WTC11 (cell line): ENCODE measurements around the gene EEF1AKMT4.

Experiments used
- ATF6 ChIP-seq: sonication (generic); formaldehyde crosslinking; IDR thresholded peaks from 2 replicates; pipeline ENCODE4 v1.8.1; 2023; ENCODE audit warnings: mild to moderate bottlenecking, missing genetic modification reagents
- E2F5 ChIP-seq: sonication (generic); formaldehyde crosslinking; IDR thresholded peaks from 2 replicates; pipeline ENCODE4 v1.8.1; 2022; ENCODE audit warnings: mild to moderate bottlenecking, moderate library complexity, missing genetic modification reagents
- ELF4 ChIP-seq: sonication (generic); formaldehyde crosslinking; IDR thresholded peaks from 2 replicates; pipeline ENCODE4 v1.8.1; 2022; ENCODE audit warnings: low read depth, mild to moderate bottlenecking, moderate library complexity, missing genetic modification reagents
- ERG ChIP-seq: fragments of 250-450 bp; sonication (Bioruptor Pico); IDR thresholded peaks from 2 replicates; pipeline ENCODE4 v1.8.0; 2021; ENCODE audit warnings: mild to moderate bottlenecking
- GABPB1 ChIP-seq: sonication (generic); formaldehyde crosslinking; IDR thresholded peaks from 2 replicates; pipeline ENCODE4 v1.8.1; 2023; ENCODE audit warnings: mild to moderate bottlenecking, missing genetic modification reagents
- NR3C1 ChIP-seq: sonication (generic); formaldehyde crosslinking; conservative IDR thresholded peaks from 2 replicates; pipeline ENCODE4 v1.8.1; 2023; ENCODE audit warnings: low read depth, mild to moderate bottlenecking, missing genetic modification reagents
- SP1 ChIP-seq: sonication (generic); formaldehyde crosslinking; conservative IDR thresholded peaks from 2 replicates; pipeline ENCODE4 v1.8.1; 2022; ENCODE audit warnings: missing genetic modification reagents
- TF ChIP-seq, protein P1 (sequence below): sonication (generic); formaldehyde crosslinking; IDR thresholded peaks from 2 replicates; pipeline ENCODE4 v1.8.0; 2022; ENCODE audit warnings: missing genetic modification reagents
- TF ChIP-seq, protein P2 (sequence below): fragments of 200-600 bp; IDR thresholded peaks from 2 replicates; pipeline ENCODE4 v1.8.0; 2022; ENCODE audit warnings: antibody characterized with exemption
- TF ChIP-seq, protein P3 (sequence below): sonication (generic); formaldehyde crosslinking; IDR thresholded peaks from 2 replicates; pipeline ENCODE4 v1.8.0; 2022; ENCODE audit warnings: mild to moderate bottlenecking, missing genetic modification reagents
- TF ChIP-seq, protein P4 (sequence below): sonication (generic); formaldehyde crosslinking; IDR thresholded peaks from 2 replicates; pipeline ENCODE4 v1.8.0; 2023; ENCODE audit warnings: missing genetic modification reagents
- TF ChIP-seq, protein P5 (sequence below): sonication (generic); formaldehyde crosslinking; conservative IDR thresholded peaks from 2 replicates; pipeline ENCODE4 v1.8.1; 2023; ENCODE audit warnings: mild to moderate bottlenecking, low read depth, missing genetic modification reagents, moderate library complexity
- TF ChIP-seq, protein P6 (sequence below): sonication (generic); formaldehyde crosslinking; IDR thresholded peaks from 2 replicates; pipeline ENCODE4 v1.8.1; 2023; ENCODE audit warnings: mild to moderate bottlenecking, missing genetic modification reagents, moderate library complexity

DNA sequence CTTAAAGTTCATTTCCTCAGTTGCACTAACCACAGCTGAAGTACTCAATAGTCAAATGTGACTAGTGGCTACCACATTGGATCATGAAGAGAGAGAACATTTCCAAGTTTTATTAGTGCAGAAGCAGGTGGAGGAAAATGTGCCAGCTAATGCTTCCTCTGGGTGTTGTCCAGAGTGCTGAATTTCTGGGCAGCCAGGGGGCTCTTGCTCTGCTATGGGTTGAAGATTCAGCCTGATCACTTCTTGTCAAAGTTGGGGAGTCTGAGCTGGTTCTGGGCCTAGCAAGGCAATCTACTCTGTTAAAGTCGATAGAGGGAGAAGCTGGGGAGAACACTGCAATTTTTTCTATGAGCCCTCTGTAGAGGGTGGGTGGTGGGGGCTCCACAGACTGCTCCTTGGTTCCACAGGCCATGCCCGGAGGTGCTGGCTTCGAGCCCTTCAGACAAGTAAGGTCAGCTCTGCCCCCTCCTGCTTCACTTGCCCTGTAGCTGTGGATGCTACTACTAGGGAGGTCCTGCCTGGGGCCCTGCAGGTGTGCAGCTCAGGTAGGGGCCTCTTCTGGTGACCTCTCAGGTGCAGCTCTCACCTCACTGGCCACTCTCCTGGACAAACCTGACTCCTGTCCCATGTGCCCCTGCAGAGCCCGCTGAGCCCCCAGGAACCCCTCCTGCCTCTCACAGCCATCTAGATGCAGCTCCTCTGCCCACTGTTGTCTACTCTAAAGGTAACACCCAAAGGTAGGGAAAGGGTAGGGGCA is 8.9 kb upstream of the EEF1AKMT4 start:
- TF ChIP-seq SP1 (CRISPR knock-in tag) (no peak), ATF6 (no peak), E2F5 (CRISPR knock-in tag) (no peak), ELF4 (no peak), NR3C1 (CRISPR knock-in tag) (no peak), GABPB1 (no peak), ERG (CRISPR knock-in tag) (no peak)
- TF ChIP-seq, protein P1, sequence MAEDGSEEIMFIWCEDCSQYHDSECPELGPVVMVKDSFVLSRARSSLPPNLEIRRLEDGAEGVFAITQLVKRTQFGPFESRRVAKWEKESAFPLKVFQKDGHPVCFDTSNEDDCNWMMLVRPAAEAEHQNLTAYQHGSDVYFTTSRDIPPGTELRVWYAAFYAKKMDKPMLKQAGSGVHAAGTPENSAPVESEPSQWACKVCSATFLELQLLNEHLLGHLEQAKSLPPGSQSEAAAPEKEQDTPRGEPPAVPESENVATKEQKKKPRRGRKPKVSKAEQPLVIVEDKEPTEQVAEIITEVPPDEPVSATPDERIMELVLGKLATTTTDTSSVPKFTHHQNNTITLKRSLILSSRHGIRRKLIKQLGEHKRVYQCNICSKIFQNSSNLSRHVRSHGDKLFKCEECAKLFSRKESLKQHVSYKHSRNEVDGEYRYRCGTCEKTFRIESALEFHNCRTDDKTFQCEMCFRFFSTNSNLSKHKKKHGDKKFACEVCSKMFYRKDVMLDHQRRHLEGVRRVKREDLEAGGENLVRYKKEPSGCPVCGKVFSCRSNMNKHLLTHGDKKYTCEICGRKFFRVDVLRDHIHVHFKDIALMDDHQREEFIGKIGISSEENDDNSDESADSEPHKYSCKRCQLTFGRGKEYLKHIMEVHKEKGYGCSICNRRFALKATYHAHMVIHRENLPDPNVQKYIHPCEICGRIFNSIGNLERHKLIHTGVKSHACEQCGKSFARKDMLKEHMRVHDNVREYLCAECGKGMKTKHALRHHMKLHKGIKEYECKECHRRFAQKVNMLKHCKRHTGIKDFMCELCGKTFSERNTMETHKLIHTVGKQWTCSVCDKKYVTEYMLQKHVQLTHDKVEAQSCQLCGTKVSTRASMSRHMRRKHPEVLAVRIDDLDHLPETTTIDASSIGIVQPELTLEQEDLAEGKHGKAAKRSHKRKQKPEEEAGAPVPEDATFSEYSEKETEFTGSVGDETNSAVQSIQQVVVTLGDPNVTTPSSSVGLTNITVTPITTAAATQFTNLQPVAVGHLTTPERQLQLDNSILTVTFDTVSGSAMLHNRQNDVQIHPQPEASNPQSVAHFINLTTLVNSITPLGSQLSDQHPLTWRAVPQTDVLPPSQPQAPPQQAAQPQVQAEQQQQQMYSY = no peak
- TF ChIP-seq, protein P2, sequence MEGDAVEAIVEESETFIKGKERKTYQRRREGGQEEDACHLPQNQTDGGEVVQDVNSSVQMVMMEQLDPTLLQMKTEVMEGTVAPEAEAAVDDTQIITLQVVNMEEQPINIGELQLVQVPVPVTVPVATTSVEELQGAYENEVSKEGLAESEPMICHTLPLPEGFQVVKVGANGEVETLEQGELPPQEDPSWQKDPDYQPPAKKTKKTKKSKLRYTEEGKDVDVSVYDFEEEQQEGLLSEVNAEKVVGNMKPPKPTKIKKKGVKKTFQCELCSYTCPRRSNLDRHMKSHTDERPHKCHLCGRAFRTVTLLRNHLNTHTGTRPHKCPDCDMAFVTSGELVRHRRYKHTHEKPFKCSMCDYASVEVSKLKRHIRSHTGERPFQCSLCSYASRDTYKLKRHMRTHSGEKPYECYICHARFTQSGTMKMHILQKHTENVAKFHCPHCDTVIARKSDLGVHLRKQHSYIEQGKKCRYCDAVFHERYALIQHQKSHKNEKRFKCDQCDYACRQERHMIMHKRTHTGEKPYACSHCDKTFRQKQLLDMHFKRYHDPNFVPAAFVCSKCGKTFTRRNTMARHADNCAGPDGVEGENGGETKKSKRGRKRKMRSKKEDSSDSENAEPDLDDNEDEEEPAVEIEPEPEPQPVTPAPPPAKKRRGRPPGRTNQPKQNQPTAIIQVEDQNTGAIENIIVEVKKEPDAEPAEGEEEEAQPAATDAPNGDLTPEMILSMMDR = no peak
- TF ChIP-seq, protein P3, sequence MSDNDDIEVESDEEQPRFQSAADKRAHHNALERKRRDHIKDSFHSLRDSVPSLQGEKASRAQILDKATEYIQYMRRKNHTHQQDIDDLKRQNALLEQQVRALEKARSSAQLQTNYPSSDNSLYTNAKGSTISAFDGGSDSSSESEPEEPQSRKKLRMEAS (CRISPR knock-in tag) = no peak
- TF ChIP-seq, protein P4, sequence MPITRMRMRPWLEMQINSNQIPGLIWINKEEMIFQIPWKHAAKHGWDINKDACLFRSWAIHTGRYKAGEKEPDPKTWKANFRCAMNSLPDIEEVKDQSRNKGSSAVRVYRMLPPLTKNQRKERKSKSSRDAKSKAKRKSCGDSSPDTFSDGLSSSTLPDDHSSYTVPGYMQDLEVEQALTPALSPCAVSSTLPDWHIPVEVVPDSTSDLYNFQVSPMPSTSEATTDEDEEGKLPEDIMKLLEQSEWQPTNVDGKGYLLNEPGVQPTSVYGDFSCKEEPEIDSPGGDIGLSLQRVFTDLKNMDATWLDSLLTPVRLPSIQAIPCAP (CRISPR knock-in tag) = no peak
- TF ChIP-seq, protein P5, sequence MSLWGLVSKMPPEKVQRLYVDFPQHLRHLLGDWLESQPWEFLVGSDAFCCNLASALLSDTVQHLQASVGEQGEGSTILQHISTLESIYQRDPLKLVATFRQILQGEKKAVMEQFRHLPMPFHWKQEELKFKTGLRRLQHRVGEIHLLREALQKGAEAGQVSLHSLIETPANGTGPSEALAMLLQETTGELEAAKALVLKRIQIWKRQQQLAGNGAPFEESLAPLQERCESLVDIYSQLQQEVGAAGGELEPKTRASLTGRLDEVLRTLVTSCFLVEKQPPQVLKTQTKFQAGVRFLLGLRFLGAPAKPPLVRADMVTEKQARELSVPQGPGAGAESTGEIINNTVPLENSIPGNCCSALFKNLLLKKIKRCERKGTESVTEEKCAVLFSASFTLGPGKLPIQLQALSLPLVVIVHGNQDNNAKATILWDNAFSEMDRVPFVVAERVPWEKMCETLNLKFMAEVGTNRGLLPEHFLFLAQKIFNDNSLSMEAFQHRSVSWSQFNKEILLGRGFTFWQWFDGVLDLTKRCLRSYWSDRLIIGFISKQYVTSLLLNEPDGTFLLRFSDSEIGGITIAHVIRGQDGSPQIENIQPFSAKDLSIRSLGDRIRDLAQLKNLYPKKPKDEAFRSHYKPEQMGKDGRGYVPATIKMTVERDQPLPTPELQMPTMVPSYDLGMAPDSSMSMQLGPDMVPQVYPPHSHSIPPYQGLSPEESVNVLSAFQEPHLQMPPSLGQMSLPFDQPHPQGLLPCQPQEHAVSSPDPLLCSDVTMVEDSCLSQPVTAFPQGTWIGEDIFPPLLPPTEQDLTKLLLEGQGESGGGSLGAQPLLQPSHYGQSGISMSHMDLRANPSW (CRISPR knock-in tag) = no peak
- TF ChIP-seq, protein P6, sequence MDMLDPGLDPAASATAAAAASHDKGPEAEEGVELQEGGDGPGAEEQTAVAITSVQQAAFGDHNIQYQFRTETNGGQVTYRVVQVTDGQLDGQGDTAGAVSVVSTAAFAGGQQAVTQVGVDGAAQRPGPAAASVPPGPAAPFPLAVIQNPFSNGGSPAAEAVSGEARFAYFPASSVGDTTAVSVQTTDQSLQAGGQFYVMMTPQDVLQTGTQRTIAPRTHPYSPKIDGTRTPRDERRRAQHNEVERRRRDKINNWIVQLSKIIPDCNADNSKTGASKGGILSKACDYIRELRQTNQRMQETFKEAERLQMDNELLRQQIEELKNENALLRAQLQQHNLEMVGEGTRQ = no peak
